PC-9 (cell line): ENCODE measurements around the gene KRTAP4-6. TPM values are rescaled to one million over a fixed set of nuclear protein-coding genes. Genes with fewer than 3 reads are reported as not detected.

Experiments
- BruUV-seq: library from RNA; stranded (reverse); fragments of 400-500 nt; replicated peaks from 2 replicates; lab custom pipeline; 2021; lab: Mats Ljungman, UMichigan
- CTCF ChIA-PET: fragments of 300-600 bp; sonication (Branson Sonifier 250); formaldehyde crosslinking; loops from one replicate; lab custom pipeline; 2022; ENCODE audit warnings: antibody characterized with exemption; lab: Charles Lee
- POLR2A ChIA-PET: fragments of 300-600 bp; sonication (Branson Sonifier 250); formaldehyde crosslinking; loops from one replicate; lab custom pipeline; 2022; ENCODE audit warnings: antibody characterized with exemption; ENCODE audit not compliant: unreplicated experiment; lab: Charles Lee
- DNase-seq, 2 experiments: peaks; one replicate each; pipeline versions ENCODE4 v3.0.0 to v3.0.0-alpha.2; 2015 to 2022; ENCODE audit warnings: mixed read lengths in 1 of 2
- H2AFZ ChIP-seq: fragments of 200-600 bp; sonication (generic); 2 replicates; pipeline ENCODE4 v1.8.1; 2017; ENCODE audit warnings: antibody characterized with exemption
- H3F3A ChIP-seq: fragments of 200-600 bp; sonication (generic); 2 replicates; pipeline ENCODE4 v1.8.1; 2017; ENCODE audit warnings: antibody characterized with exemption, mild to moderate bottlenecking, low read depth; ENCODE audit not compliant: insufficient read depth
- H3K27ac ChIP-seq: fragments of 200-600 bp; sonication (generic); 2 replicates; pipeline ENCODE4 v1.6.1; 2016; ENCODE audit warnings: mixed run types
- H3K27me3 ChIP-seq: fragments of 200-600 bp; sonication (generic); 2 replicates; pipeline ENCODE4 v1.6.1; 2016; ENCODE audit warnings: low read depth, mixed run types; ENCODE audit not compliant: insufficient read depth
- H3K36me3 ChIP-seq: fragments of 200-600 bp; sonication (generic); 2 replicates; pipeline ENCODE4 v1.6.1; 2016; ENCODE audit warnings: low read depth, mixed run types
- H3K4me1 ChIP-seq: fragments of 200-600 bp; sonication (generic); replicated peaks from 2 replicates; pipeline ENCODE4 v1.6.1; 2016; ENCODE audit warnings: mixed run types; ENCODE audit not compliant: insufficient read depth
- H3K4me2 ChIP-seq: fragments of 200-600 bp; sonication (generic); 2 replicates; pipeline ENCODE4 v1.6.1; 2017; ENCODE audit warnings: mixed run types
- H3K4me3 ChIP-seq: fragments of 200-600 bp; sonication (generic); 2 replicates; pipeline ENCODE4 v1.6.1; 2016; ENCODE audit warnings: mixed run types
- H3K79me2 ChIP-seq: fragments of 200-600 bp; sonication (generic); 2 replicates; pipeline ENCODE4 v1.6.1; 2017; ENCODE audit warnings: low read depth, mixed run types
- H3K9me2 ChIP-seq: fragments of 200-600 bp; sonication (generic); 2 replicates; pipeline ENCODE4 v1.8.1; 2017; ENCODE audit warnings: mild to moderate bottlenecking; ENCODE audit not compliant: insufficient read depth
- H3K9me3 ChIP-seq: fragments of 200-600 bp; sonication (generic); 2 replicates; pipeline ENCODE4 v1.8.1; 2016; ENCODE audit warnings: low read depth; ENCODE audit not compliant: insufficient read depth
- H4K20me1 ChIP-seq: fragments of 200-600 bp; sonication (generic); 2 replicates; pipeline ENCODE4 v1.8.1; 2017; ENCODE audit not compliant: insufficient read depth
- CTCF ChIP-seq: fragments of 200-600 bp; sonication (generic); conservative IDR thresholded peaks from 2 replicates; pipeline ENCODE4 v1.6.1; 2017; ENCODE audit warnings: mixed run types, antibody characterized with exemption, mild to moderate bottlenecking, moderate library complexity
- EZH2 ChIP-seq: fragments of 200-600 bp; sonication (generic); IDR thresholded peaks from 2 replicates; pipeline ENCODE4 v1.8.0; 2017; ENCODE audit warnings: antibody characterized with exemption, low read depth
- intact Hi-C: fragments of 100-400 bp; cut with micrococcal nuclease; formaldehyde crosslinking; loops from one replicate; pipeline ENCODE4 v1.10.0; 2022; ENCODE audit not compliant: unreplicated experiment
- total RNA-seq: library from RNA; stranded (reverse); gene quantifications from 2 replicates; pipeline ENCODE4 v1.2.3, GENCODE V29; 2021

KRTAP4-6 gene
- total RNA-seq, 1 experiment from 2014 or later: not detected

DNA sequence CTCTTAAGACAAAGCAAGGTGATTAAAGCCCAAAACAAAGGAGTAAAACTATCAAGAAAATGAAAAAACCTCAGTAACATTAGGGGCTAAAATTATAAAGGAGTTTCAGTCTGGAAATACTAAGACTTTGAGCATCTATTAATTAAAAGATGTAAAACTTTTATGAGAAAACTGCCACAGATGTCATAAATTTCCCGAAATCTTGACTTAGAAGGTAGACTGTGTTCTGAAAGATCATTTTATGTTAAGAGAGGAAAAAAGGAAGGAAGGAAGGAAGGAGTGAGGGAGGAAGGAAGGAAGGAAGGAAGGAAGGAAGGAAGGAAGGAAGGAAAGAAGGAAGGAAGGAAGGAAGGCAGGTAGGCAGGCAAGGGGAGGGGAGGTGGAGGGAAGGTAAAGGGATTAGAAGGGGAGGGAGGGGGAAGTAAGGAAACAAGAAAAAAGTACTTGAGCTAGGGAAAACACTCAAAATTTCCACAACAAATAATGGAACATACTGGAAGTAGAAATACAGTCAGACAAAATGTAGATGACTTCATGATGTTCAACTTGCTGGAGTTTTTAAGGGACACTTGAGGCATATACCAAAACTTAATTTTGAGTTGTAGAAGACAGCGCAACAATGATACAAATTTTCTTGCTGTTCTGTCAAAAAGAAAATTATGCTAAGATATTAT, 7.3 kb upstream of the KRTAP4-6 start:
- H3K27me3 ChIP-seq: no peaks in the 10 kb centered on the region
- TF ChIP-seq EZH2 (no peak), CTCF (no peak)
- no peaks in the 10 kb centered on the region for H3K36me3 ChIP-seq
- H3K4me2 ChIP-seq: no peak overlapping the region
- intact Hi-C loops: no loop called here
- no peak overlapping the region for H3K4me3 ChIP-seq
- no peaks in the 10 kb centered on the region for H3K79me2 ChIP-seq
- ChIA-PET CTCF (no interaction called here), POLR2A (no interaction called here)
- H3K9me2 ChIP-seq: no peaks in the 10 kb centered on the region
- no peak overlapping the region for H3K27ac ChIP-seq
- no peak overlapping the region for H2AFZ ChIP-seq
- no peaks in the 10 kb centered on the region for H3K4me1 ChIP-seq
- peaks cover 11% of the 10 kb centered on the region for H3K9me3 ChIP-seq
- H4K20me1 ChIP-seq: no peaks in the 10 kb centered on the region
- BruUV-seq: no TSS peak
- H3F3A ChIP-seq: no peaks in the 10 kb centered on the region
- DNase-seq: no peak

- intact Hi-C loops: no loop called here
- Histone ChIP-seq H2AFZ (no peak overlapping the region), H3K9me2 (no peaks in the 10 kb centered on the region), H4K20me1 (no peaks in the 10 kb centered on the region), H3K27ac (no peak overlapping the region), H3K4me3 (no peak overlapping the region), H3K9me3 (peaks cover 9% of the 10 kb centered on the region; the same call in 1 of the 2 replicates), H3K27me3 (no peaks in the 10 kb centered on the region), H3F3A (peaks cover 13% of the 10 kb centered on the region; the same call in 1 of the 2 replicates), H3K4me1 (peaks cover 13% of the 10 kb centered on the region), H3K79me2 (no peaks in the 10 kb centered on the region), H3K36me3 (no peaks in the 10 kb centered on the region), H3K4me2 (no peak overlapping the region)
- DNase-seq: no peak
- POLR2A ChIA-PET: no interaction called here
- CTCF ChIA-PET: no interaction called here
- no TSS peak for BruUV-seq
- TF ChIP-seq CTCF (no peak), EZH2 (no peak)
Observed at GRCh38 chr17:41145261-41145660, 4.9 kb upstream of the KRTAP4-6 start.

- H3K79me2 ChIP-seq: no peaks in the 10 kb centered on the region
- peaks cover 16% of the 10 kb centered on the region; the same call in 1 of the 2 replicates for H3F3A ChIP-seq
- H3K9me3 ChIP-seq: peaks cover 9% of the 10 kb centered on the region; the same call in 1 of the 2 replicates
- H3K27me3 ChIP-seq: no peaks in the 10 kb centered on the region
- no peaks in the 10 kb centered on the region for H3K36me3 ChIP-seq
- peaks cover 17% of the 10 kb centered on the region for H3K4me1 ChIP-seq
- no peaks in the 10 kb centered on the region for H3K9me2 ChIP-seq
- no TSS peak for BruUV-seq
- CTCF ChIA-PET: no interaction called here
- no peak for TF ChIP-seq CTCF
- intact Hi-C loops: no loop called here
- no peak overlapping the region for H3K27ac ChIP-seq
- POLR2A ChIA-PET: no interaction called here
- no peaks in the 10 kb centered on the region for H4K20me1 ChIP-seq
- no peak overlapping the region for H3K4me2 ChIP-seq
- H3K4me3 ChIP-seq: no peak overlapping the region
- H2AFZ ChIP-seq: no peak overlapping the region
- no peak for DNase-seq
Observed at GRCh38 chr17:41144846-41145245, 4.5 kb upstream of the KRTAP4-6 start.
